SU-DHL-6 (cell line): Measurements from ENCODE around the gene PTDSS2.

Experiments
- H2AFZ ChIP-seq: fragments of 200-600 bp; sonication (generic); 2 replicates; pipeline ENCODE4 v1.6.1; 2014; ENCODE audit warnings: low read depth, mild to moderate bottlenecking, moderate library complexity, mixed read lengths, antibody characterized with exemption, low read length; ENCODE audit not compliant: severe bottlenecking
- H3F3A ChIP-seq: fragments of 200-600 bp; shearing (Covaris generic); 2 replicates; pipeline ENCODE4 v1.6.0; 2016; ENCODE audit warnings: antibody characterized with exemption, mild to moderate bottlenecking; ENCODE audit not compliant: insufficient read depth
- H3K27ac ChIP-seq: fragments of 200-600 bp; sonication (generic); 2 replicates; pipeline ENCODE4 v1.5.1; 2016; ENCODE audit warnings: low read depth, mild to moderate bottlenecking, low read length, moderate library complexity, mixed read lengths
- H3K27me3 ChIP-seq: fragments of 200-600 bp; sonication (generic), shearing (Covaris generic); 2 replicates; pipeline ENCODE4 v1.6.0; 2014; ENCODE audit warnings: mild to moderate bottlenecking, low read length
- H3K36me3 ChIP-seq: fragments of 200-600 bp; sonication (generic); 2 replicates; pipeline ENCODE4 v1.6.1; 2014; ENCODE audit warnings: mild to moderate bottlenecking, low read length, mixed read lengths
- H3K4me2 ChIP-seq: fragments of 300-600, 200-600 bp; shearing (Covaris generic), sonication (generic); 2 replicates; pipeline ENCODE4 v1.6.0; 2014; ENCODE audit warnings: low read length, low read depth, mild to moderate bottlenecking; ENCODE audit not compliant: poor library complexity, severe bottlenecking
- H3K4me3 ChIP-seq: fragments of 200-600 bp; sonication (generic); 2 replicates; pipeline ENCODE4 v1.5.1; 2014; ENCODE audit warnings: antibody characterized with exemption, low read length, mild to moderate bottlenecking, mixed read lengths; ENCODE audit not compliant: insufficient read depth, poor library complexity, severe bottlenecking
- H3K79me2 ChIP-seq: fragments of 200-600 bp; sonication (generic); 2 replicates; pipeline ENCODE4 v1.6.1; 2014; ENCODE audit warnings: mild to moderate bottlenecking, low read length, moderate library complexity; ENCODE audit not compliant: insufficient read depth
- H3K9ac ChIP-seq: fragments of 200-600 bp; sonication (generic); 2 replicates; pipeline ENCODE4 v1.7.0; 2014; ENCODE audit warnings: mild to moderate bottlenecking, low read length
- H3K9me2 ChIP-seq: fragments of 200-600 bp; sonication (generic); replicated peaks from 2 replicates; pipeline ENCODE4 v1.6.1; 2014; ENCODE audit warnings: low read length; ENCODE audit not compliant: insufficient read depth
- H3K9me3 ChIP-seq: fragments of 200-600 bp; sonication (generic); 2 replicates; pipeline ENCODE4 v1.6.1; 2014; ENCODE audit warnings: low read length, mixed read lengths; ENCODE audit not compliant: insufficient read depth
- H4K20me1 ChIP-seq: fragments of 200-600 bp; sonication (generic); 2 replicates; pipeline ENCODE4 v1.6.1; 2014; ENCODE audit warnings: low read depth, mild to moderate bottlenecking, antibody characterized with exemption, low read length, moderate library complexity, mixed read lengths
- EZH2phosphoT487 ChIP-seq: fragments of 200-600 bp; sonication (generic), shearing (Covaris generic); conservative IDR thresholded peaks from 2 replicates; pipeline ENCODE4 v1.6.1; 2018; ENCODE audit warnings: mild to moderate bottlenecking, antibody characterized with exemption, low read length, moderate library complexity, mixed read lengths
- TF ChIP-seq, protein P1 (sequence below): fragments of 200-600 bp; sonication (generic); IDR thresholded peaks from one replicate; pipeline ENCODE4 v1.5.1; 2017; ENCODE audit warnings: antibody characterized with exemption, mild to moderate bottlenecking, low read length, moderate library complexity; ENCODE audit not compliant: insufficient read depth, poor library complexity, severe bottlenecking

PTDSS2 gene

DNA sequence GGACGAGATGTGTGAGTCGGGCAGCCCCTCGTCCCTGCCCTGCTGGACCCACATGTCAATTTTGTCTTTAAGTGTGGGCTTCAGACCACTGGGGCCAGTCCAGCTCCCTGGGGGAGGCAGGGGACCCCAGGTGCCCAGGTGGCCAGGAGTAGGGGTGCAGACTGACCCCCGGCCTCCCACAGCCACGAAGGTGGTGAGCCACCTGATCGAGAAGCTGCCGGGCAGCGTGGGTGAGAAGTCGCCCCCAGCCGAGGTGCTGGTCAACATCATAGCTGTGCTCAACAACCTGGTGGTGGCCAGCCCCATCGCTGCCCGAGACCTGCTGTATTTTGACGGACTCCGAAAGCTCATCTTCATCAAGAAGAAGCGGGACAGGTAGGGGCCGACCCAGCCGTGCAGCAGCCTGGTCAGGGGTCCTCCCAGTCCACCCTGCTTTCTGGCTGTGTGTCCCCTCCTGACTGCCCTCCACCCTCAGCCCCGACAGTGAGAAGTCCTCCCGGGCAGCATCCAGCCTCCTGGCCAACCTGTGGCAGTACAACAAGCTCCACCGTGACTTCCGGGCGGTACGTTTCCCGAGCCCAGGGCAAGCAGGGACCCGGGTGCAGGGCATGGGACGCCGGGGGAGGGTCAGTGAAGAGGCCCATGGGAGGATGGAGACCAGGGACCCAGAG lies 46.2 kb upstream of the PTDSS2 start:
- Histone ChIP-seq H3K9me3 (no peaks in the 10 kb centered on the region), H2AFZ (no peak overlapping the region), H3K36me3 (no peaks in the 10 kb centered on the region), H3K27ac (no peak overlapping the region), H3K79me2 (no peaks in the 10 kb centered on the region), H3K4me3 (no peak overlapping the region), H3K4me2 (no peak overlapping the region), H3F3A (no peaks in the 10 kb centered on the region), H4K20me1 (no peaks in the 10 kb centered on the region), H3K9me2 (no peaks in the 10 kb centered on the region), H3K27me3 (no peaks in the 10 kb centered on the region), H3K9ac (no peak overlapping the region)
- TF ChIP-seq EZH2phosphoT487: no peak
- TF ChIP-seq, protein P1, sequence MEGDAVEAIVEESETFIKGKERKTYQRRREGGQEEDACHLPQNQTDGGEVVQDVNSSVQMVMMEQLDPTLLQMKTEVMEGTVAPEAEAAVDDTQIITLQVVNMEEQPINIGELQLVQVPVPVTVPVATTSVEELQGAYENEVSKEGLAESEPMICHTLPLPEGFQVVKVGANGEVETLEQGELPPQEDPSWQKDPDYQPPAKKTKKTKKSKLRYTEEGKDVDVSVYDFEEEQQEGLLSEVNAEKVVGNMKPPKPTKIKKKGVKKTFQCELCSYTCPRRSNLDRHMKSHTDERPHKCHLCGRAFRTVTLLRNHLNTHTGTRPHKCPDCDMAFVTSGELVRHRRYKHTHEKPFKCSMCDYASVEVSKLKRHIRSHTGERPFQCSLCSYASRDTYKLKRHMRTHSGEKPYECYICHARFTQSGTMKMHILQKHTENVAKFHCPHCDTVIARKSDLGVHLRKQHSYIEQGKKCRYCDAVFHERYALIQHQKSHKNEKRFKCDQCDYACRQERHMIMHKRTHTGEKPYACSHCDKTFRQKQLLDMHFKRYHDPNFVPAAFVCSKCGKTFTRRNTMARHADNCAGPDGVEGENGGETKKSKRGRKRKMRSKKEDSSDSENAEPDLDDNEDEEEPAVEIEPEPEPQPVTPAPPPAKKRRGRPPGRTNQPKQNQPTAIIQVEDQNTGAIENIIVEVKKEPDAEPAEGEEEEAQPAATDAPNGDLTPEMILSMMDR: no peak

DNA sequence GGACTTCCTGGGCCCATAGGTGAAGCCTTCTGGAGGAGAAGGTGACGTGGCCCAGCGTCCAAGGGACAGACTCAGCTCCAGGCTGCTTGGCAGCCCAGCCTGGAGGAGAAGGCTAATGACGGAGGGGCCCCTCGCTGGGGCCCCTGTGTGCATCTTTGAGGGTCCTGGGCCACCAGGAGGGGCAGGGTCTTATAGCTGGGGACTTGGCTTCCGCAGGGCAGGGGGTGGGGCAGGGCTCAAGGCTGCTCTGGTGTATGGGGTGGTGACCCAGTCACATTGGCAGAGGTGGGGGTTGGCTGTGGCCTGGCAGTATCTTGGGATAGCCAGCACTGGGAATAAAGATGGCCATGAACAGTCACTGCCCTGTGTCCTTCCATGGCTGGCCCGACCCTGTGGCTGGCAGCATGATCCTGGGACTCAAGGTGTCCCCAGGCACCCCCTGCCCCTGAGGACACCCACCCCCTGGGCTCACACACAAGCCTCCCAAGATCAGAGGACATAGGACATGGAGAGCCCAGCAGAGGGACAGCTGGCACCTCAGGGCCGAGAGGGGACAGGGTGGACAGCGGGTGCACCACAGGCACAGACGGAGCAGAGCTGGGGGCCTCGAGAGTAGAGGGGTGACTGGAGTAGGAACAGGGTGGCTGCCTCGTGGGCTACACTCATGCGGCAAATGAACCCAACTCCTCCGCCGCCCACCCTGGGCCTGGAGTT lies 45.4 kb upstream of the PTDSS2 start:
- no peak overlapping the region for H3K4me2 ChIP-seq
- no peaks in the 10 kb centered on the region for H3K27me3 ChIP-seq
- no peak overlapping the region for H3K27ac ChIP-seq
- H2AFZ ChIP-seq: no peak overlapping the region
- H3K9ac ChIP-seq: no peak overlapping the region
- H3K79me2 ChIP-seq: no peaks in the 10 kb centered on the region
- no peak for TF ChIP-seq EZH2phosphoT487
- TF ChIP-seq, protein P1: no peak
- no peak overlapping the region for H3K4me3 ChIP-seq
- no peaks in the 10 kb centered on the region for H4K20me1 ChIP-seq
- no peaks in the 10 kb centered on the region for H3K9me3 ChIP-seq
- H3F3A ChIP-seq: no peaks in the 10 kb centered on the region
- H3K36me3 ChIP-seq: no peaks in the 10 kb centered on the region
- H3K9me2 ChIP-seq: no peaks in the 10 kb centered on the region

DNA sequence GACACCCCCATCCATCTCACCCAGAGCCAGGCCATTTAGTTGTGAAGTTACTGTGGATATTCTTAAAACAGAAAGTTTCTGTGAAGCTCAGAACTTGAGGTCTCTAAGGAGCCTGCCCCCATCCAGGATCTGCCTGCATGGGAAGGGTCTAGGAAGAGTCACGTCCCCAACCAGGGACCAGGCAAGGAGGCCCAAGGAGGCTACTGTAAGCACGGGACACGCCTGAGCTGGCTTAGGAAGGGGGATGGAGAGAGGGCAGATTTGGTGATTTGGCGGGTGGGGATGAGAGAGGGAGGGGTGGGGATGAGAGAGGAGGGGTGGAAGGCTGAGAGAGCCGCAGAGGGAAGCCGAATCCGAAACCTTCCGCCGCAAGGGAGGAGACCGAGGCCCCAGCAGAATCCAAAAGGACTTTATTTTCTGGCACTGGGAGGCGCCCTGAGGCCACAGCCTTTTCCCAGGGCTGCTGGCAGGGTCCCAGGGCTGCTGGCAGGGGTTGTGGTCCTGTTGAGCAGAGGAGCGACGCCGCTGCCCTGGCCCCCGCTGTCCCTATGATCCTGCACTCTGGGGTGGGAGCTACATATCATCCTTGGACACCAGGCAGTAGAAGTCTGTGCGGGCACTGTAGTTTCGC lies 44.6 kb upstream of the PTDSS2 start:
- Histone ChIP-seq H3K9me2 (no peaks in the 10 kb centered on the region), H3F3A (no peaks in the 10 kb centered on the region), H3K36me3 (no peaks in the 10 kb centered on the region), H3K27me3 (no peaks in the 10 kb centered on the region), H3K27ac (no peak overlapping the region), H3K9ac (no peak overlapping the region), H3K9me3 (no peaks in the 10 kb centered on the region), H3K79me2 (no peaks in the 10 kb centered on the region), H3K4me2 (no peak overlapping the region), H3K4me3 (no peak overlapping the region), H2AFZ (no peak overlapping the region), H4K20me1 (no peaks in the 10 kb centered on the region)
- TF ChIP-seq, protein P1: no peak
- TF ChIP-seq EZH2phosphoT487: no peak
